IPS DF 6.9 (cell line): ENCODE data around the gene CMC4.

ENCODE experiments used
- DNase-seq: peaks from one replicate; pipeline ENCODE4 v3.0.0-alpha.2; 2013; ENCODE audit warnings: low read depth, low spot score
- H3K27ac ChIP-seq: one replicate; pipeline ENCODE4 v1.5.1; 2013; ENCODE audit warnings: low read length, control low read depth
- H3K27me3 ChIP-seq: 2 replicates; pipeline ENCODE4 v1.6.1; 2013; ENCODE audit warnings: mild to moderate bottlenecking, low read length; ENCODE audit not compliant: control insufficient read depth, insufficient read depth
- H3K36me3 ChIP-seq: 2 replicates; pipeline ENCODE4 v1.6.1; 2013; ENCODE audit warnings: low read length; ENCODE audit not compliant: control insufficient read depth, insufficient read depth
- H3K4me1 ChIP-seq: 2 replicates; pipeline ENCODE4 v1.6.1; 2013; ENCODE audit warnings: low read length; ENCODE audit not compliant: control insufficient read depth, insufficient read depth
- H3K4me3 ChIP-seq: 2 replicates; pipeline ENCODE4 v1.5.1; 2013; ENCODE audit warnings: mild to moderate bottlenecking, low read length
- H3K9me3 ChIP-seq: 2 replicates; pipeline ENCODE4 v1.6.1; 2013; ENCODE audit warnings: low read length, inconsistent platforms; ENCODE audit not compliant: control insufficient read depth, insufficient read depth
- WGBS: extraction: QIAGEN DNeasy Blood & Tissue Kit; methylation state at CpG from one replicate; pipeline ENCODE4 v1.1.7; 2013; ENCODE audit warnings: mixed read lengths, missing lambda C conversion rate; ENCODE audit not compliant: insufficient read length, insufficient coverage; 5-methylcytosine and 5-hydroxymethylcytosine counted together

The CMC4 gene, protein sequence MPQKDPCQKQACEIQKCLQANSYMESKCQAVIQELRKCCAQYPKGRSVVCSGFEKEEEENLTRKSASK

DNA sequence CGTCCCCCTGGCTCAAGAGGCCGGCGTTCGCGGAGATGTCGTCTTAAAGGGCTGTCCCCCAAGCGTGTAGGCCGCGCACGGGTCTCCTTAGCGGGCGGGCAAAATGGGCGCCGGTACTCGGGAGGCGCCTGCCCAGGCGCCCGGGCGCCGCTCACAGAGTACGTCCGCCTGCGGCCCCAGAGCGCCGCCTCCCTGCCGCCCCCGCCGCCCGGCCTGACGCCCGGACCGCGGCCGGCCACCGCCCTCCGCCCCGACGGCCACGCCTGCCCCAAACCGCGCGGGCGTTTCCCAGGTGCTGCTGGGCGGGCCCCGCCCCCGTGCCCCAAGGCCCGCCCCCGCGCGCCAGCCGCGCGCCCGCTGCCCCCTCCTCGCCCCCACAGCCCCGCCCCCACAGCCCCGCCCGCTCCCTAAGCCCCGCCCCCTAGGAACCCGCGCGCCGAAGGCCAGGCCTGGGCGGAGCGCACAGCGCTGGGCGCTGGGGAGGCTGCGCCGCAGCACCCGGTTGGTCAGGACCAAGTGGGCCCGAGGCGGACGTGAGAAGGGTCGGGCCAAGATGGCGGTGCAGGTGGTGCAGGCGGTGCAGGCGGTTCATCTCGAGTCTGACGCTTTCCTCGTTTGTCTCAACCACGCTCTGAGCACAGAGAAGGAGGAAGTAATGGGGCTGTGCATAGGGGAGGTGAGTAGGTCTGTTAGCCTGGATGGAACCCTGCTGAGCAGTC, at the start of gene CMC4, which contains the start of the genes BRCC3 and MTCP1:
TSS of gene CMC4 (minus strand) at position 162 of the 719 bp plus-strand sequence. CDS start 7,113 bp downstream, outside the sequence.
TSS of gene BRCC3 (plus strand) at position 534 of the 719 bp plus-strand sequence. CDS start at position 554, 20 bp downstream.
TSS of gene MTCP1 (minus strand) at position 162 of the 719 bp plus-strand sequence. CDS start 5,126 bp downstream, outside the sequence.
- H3K36me3 ChIP-seq, result no peaks in the 10 kb centered on the region; the same call in 1 of the 2 replicates
- H3K9me3 ChIP-seq, result no peaks in the 10 kb centered on the region
- no peak within 1 kb of the TSS for H3K27ac ChIP-seq
- H3K4me1 ChIP-seq, result no peaks in the 10 kb centered on the region
- peak within 1 kb of the TSS; percentile 73 for H3K4me3 ChIP-seq
- no peaks in the 10 kb centered on the region for H3K27me3 ChIP-seq
- WGBS, result no CpG with 5 or more reads among the region's 81 CpGs
- peak; percentile 37 for DNase-seq

GRCh38 chrX:155115174-155115819, 44.4 kb upstream of the CMC4 start:
- Histone ChIP-seq H3K27me3 (no peaks in the 10 kb centered on the region), H3K9me3 (no peaks in the 10 kb centered on the region), H3K4me3 (no peak overlapping the region), H3K27ac (no peak overlapping the region), H3K36me3 (no peaks in the 10 kb centered on the region), H3K4me1 (no peaks in the 10 kb centered on the region)
- WGBS, result no CpG with 5 or more reads among the region's 1 CpG
- no peak for DNase-seq

DNA sequence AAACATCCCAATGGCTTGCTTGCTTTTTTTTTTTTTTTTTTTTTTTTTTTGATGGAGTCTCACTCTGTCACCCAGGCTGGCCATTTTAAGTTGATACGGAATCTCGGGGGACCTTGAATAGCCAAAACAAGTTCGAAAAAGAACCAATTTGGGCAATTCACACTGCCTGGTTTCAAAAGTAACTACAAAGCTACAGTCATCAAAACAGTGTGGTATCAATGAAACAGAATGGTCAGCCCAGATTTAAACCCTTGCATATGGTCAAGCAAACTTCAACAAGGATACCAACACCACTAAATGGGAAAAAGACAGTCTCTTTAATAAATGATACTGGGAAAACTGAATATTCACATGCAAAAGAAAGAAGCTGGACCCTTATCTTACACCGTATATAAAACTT, 42.2 kb upstream of the CMC4 start:
- Histone ChIP-seq H3K27me3 (no peaks in the 10 kb centered on the region), H3K36me3 (no peaks in the 10 kb centered on the region), H3K4me1 (no peaks in the 10 kb centered on the region), H3K27ac (no peak overlapping the region), H3K4me3 (no peak overlapping the region), H3K9me3 (no peaks in the 10 kb centered on the region)
- DNase-seq, result no peak
- WGBS, result no CpG with 5 or more reads among the region's 4 CpGs

GRCh38 chrX:155112171-155112570, 41.2 kb upstream of the CMC4 start:
- H3K36me3 ChIP-seq, result no peaks in the 10 kb centered on the region
- no peaks in the 10 kb centered on the region for H3K4me1 ChIP-seq
- WGBS, result no CpG with 5 or more reads among the region's 3 CpGs
- no peak for DNase-seq
- H3K27me3 ChIP-seq, result no peaks in the 10 kb centered on the region
- H3K9me3 ChIP-seq, result no peaks in the 10 kb centered on the region
- no peak overlapping the region for H3K4me3 ChIP-seq
- H3K27ac ChIP-seq, result no peak overlapping the region

DNA sequence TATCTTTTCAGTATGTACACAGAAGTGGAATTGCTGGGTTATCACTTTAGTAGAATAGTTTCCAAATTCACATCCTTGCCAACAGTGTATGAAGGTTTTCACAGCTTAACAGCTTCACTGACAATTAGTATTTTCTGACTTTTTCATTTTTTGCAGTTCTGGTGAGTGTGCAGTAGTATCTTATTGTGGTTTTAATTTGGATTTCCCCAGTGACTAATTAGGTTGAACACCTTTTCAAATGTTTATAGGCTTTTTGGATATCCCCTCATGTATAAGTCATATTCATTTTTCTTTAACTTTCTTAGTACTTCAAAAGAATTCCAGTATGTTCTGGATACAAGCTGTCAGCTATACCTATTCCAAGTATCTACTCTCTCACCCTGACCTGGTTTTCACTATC, 37.5 kb upstream of the CMC4 start:
- Histone ChIP-seq H3K9me3 (no peaks in the 10 kb centered on the region), H3K4me3 (no peak overlapping the region), H3K36me3 (no peaks in the 10 kb centered on the region), H3K27ac (no peak overlapping the region), H3K4me1 (no peaks in the 10 kb centered on the region), H3K27me3 (no peaks in the 10 kb centered on the region)
- DNase-seq, result no peak

GRCh38 chrX:155105919-155106318, 35.0 kb upstream of the CMC4 start:
- Histone ChIP-seq H3K36me3 (no peaks in the 10 kb centered on the region), H3K4me3 (no peak overlapping the region), H3K27me3 (no peaks in the 10 kb centered on the region), H3K27ac (no peak overlapping the region), H3K9me3 (no peaks in the 10 kb centered on the region), H3K4me1 (no peaks in the 10 kb centered on the region)
- no peak for DNase-seq
- WGBS, result no CpG with 5 or more reads among the region's 2 CpGs

DNA sequence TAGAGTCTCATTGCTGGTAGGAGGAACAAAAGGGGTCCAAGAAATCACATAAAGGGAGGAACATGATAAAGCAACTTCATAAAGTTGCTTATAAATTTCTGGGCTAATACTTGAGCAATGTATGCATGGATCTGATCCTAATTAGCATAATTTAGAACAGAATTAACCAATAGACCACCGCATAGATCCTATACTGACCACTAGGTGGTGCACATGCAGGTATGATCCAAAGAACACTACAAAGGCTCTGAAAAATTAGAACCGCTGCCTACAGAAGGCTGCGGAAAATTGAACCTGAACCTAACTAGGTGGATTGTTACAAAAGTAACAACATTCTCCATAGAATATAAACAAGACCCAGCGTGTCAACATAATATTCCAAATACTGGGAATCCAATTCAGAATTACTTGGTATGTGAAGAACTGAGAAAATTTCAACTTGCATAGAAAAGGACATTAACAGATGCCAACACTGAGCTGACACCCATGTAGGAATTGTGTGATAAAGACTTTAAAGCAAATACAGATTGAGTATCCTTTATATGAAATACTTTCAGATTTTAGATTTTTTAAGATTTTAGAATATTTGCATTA, 23.6 kb upstream of the CMC4 start:
- no peak overlapping the region for H3K27ac ChIP-seq
- no peak for DNase-seq
- H3K27me3 ChIP-seq, result no peaks in the 10 kb centered on the region
- H3K36me3 ChIP-seq, result no peaks in the 10 kb centered on the region; the same call in 1 of the 2 replicates
- no peak overlapping the region for H3K4me3 ChIP-seq
- no peaks in the 10 kb centered on the region for H3K9me3 ChIP-seq
- no CpG with 5 or more reads among the region's 4 CpGs for WGBS
- no peaks in the 10 kb centered on the region for H3K4me1 ChIP-seq

- Histone ChIP-seq H3K9me3 (no peaks in the 10 kb centered on the region), H3K27me3 (no peaks in the 10 kb centered on the region), H3K36me3 (no peaks in the 10 kb centered on the region; the same call in 1 of the 2 replicates), H3K4me1 (no peaks in the 10 kb centered on the region), H3K27ac (no peak overlapping the region), H3K4me3 (no peak overlapping the region)
- DNase-seq, result no peak
- 100% methylated on average over 2 of the region's 26 CpGs for WGBS
Measured at GRCh38 chrX:155086961-155087735, 16.2 kb upstream of the CMC4 start.

DNA sequence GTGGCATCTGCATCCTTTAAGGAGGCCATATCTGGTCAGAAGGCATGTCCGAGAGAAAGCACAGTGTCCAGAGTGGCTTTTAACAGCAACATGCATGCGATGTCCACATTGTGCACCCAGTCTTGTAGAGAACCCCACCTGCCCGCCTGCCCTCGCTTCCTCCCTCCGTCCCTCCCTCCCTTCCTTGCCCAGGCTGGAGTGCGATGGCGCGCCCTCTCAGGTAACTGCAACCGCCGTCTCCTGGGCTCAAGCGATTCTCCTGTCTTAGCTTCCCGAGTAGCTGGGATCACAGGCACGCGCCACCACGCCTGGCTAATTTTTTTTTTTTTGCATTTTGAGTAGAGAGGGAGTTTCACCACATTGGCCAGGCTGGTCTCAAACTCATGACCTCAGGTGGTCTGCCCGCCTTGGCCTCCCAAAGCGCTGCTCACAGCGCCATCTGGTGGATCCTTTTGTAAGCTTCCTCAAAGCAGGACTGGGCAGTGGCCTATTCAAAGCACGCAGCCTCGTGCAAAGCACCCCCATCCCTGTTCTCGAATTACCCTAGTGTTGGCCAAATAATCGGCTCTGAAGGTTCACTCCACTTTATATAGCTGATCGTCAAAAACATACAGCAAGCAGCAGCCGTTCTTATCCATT, 15.4 kb upstream of the CMC4 start:
- no peak overlapping the region for H3K4me3 ChIP-seq
- WGBS, result no CpG with 5 or more reads among the region's 24 CpGs
- peak; percentile 50 for DNase-seq
- no peak overlapping the region for H3K27ac ChIP-seq
- H3K27me3 ChIP-seq, result no peaks in the 10 kb centered on the region
- H3K4me1 ChIP-seq, result no peaks in the 10 kb centered on the region
- H3K36me3 ChIP-seq, result no peaks in the 10 kb centered on the region; the same call in 1 of the 2 replicates
- H3K9me3 ChIP-seq, result no peaks in the 10 kb centered on the region
